Astrocyte of the cerebellum (primary cell): ENCODE results near the gene DNAJA2.

ENCODE experiments used
- DNase-seq: peaks from one replicate; pipeline ENCODE4 v3.0.0-alpha.2; 2011; ENCODE audit warnings: low read depth
- H3K4me3 ChIP-seq: 2 replicates; pipeline ENCODE4 v1.5.1; 2011; ENCODE audit warnings: mild to moderate bottlenecking, low read depth, low read length, moderate library complexity
- CTCF ChIP-seq: IDR thresholded peaks from 2 replicates; pipeline ENCODE4 v1.5.1; 2012; ENCODE audit warnings: low read length, low read depth, moderate library complexity, mild to moderate bottlenecking; ENCODE audit errors: missing control alignments
- in situ Hi-C: cut with HindIII; loops from 2 replicates; pipeline ENCODE4 v1.10.0; 2017; ENCODE audit warnings: low sequenced_read_pairs

Gene DNAJA2

GRCh38 chr16:46932802-46933201, 40.7 kb downstream of the DNAJA2 start:
- no peak for TF ChIP-seq CTCF
- no peak overlapping the region for H3K4me3 ChIP-seq
- DNase-seq = no peak
- in situ Hi-C loops = no loop called here

GRCh38 chr16:46930861-46931260, 42.6 kb downstream of the DNAJA2 start:
- no peak for DNase-seq
- H3K4me3 ChIP-seq = no peak overlapping the region
- in situ Hi-C loops = no loop called here
- no peak for TF ChIP-seq CTCF

GRCh38 chr16:46929378-46930332, 43.8 kb downstream of the DNAJA2 start:
- peak; percentile 88 for TF ChIP-seq CTCF
- in situ Hi-C loops = no loop called here
- peak; percentile 11 for DNase-seq
- no peak overlapping the region for H3K4me3 ChIP-seq

GRCh38 chr16:46928811-46929210, 44.7 kb downstream of the DNAJA2 start:
- no peak for TF ChIP-seq CTCF
- in situ Hi-C loops = no loop called here
- H3K4me3 ChIP-seq = no peak overlapping the region
- DNase-seq = no peak

GRCh38 chr16:46927273-46927672, 46.2 kb downstream of the DNAJA2 start:
- H3K4me3 ChIP-seq = no peak overlapping the region
- DNase-seq = no peak
- no peak for TF ChIP-seq CTCF
- in situ Hi-C loops = no loop called here

- no peak for TF ChIP-seq CTCF
- no peak overlapping the region for H3K4me3 ChIP-seq
- DNase-seq = no peak
- in situ Hi-C loops = no loop called here
These were observed 46.8 kb downstream of the DNAJA2 start for GRCh38 chr16:46926470-46927225.
